PFSK-1 (cell line): ENCODE results near the gene GSK3A.

Source experiments
- TAF1 ChIP-seq: IDR thresholded peaks from 2 replicates; pipeline ENCODE4 v1.6.1; 2012; ENCODE audit warnings: low read length, control low read depth, borderline replicate concordance; ENCODE audit not compliant: insufficient read depth
- TF ChIP-seq, protein P1 (sequence below), 2 experiments: IDR thresholded peaks; 2 replicates each; pipeline versions ENCODE4 v1.6.1 to v1.8.0; 2011 to 2012; ENCODE audit warnings: low read depth in 2 of 2, low read length in 2 of 2, control low read depth in 1 of 2, inconsistent platforms in 1 of 2, mild to moderate bottlenecking in 1 of 2, moderate library complexity in 1 of 2; ENCODE audit not compliant: insufficient read depth in 1 of 2

DNA sequence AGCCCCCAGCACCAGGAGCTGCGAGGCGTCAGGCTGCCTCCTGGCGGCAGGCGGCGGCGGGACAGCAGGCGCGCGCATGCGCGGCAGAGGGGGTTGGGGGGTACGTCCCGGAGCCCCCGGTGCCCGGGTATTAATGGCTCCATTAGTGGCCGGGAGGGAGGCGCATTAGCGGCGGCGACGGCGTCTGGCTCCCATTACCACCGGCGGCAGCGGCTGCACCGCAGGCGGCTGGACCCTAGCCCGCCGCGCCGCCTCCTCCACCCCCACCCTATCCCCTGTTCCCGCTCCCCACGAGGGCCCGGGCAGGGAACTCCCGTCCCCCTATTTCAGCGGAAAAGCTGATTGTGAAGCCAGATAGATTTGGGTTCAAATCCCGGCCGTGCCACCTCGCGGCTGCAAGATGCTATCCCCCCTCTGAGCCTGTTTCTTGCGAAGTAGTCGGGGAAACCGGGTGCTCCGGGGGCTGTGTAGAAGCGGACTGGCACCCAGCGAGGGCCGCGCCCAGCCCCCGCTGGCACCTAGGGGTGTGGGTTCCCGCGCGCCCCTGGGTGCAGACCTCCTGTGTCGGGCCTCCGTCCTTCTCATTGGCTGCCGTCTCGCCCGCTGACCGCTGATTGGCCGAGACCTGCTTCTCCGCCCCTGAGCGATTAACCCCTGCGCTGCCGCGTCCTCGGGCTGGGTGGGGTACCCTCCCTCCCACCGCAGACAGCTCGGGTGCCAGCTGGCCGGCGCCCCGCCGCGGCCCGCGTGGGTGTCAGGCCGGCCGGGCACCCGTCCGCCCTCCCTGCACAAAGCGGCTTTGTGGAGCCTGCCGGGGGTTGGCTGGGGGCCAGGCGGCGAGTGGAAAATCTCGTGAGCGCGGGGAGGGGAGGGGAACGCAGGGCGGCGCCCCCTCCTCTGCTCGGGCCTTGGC, 37.8 kb upstream of the GSK3A start:
- TF ChIP-seq, protein P1, sequence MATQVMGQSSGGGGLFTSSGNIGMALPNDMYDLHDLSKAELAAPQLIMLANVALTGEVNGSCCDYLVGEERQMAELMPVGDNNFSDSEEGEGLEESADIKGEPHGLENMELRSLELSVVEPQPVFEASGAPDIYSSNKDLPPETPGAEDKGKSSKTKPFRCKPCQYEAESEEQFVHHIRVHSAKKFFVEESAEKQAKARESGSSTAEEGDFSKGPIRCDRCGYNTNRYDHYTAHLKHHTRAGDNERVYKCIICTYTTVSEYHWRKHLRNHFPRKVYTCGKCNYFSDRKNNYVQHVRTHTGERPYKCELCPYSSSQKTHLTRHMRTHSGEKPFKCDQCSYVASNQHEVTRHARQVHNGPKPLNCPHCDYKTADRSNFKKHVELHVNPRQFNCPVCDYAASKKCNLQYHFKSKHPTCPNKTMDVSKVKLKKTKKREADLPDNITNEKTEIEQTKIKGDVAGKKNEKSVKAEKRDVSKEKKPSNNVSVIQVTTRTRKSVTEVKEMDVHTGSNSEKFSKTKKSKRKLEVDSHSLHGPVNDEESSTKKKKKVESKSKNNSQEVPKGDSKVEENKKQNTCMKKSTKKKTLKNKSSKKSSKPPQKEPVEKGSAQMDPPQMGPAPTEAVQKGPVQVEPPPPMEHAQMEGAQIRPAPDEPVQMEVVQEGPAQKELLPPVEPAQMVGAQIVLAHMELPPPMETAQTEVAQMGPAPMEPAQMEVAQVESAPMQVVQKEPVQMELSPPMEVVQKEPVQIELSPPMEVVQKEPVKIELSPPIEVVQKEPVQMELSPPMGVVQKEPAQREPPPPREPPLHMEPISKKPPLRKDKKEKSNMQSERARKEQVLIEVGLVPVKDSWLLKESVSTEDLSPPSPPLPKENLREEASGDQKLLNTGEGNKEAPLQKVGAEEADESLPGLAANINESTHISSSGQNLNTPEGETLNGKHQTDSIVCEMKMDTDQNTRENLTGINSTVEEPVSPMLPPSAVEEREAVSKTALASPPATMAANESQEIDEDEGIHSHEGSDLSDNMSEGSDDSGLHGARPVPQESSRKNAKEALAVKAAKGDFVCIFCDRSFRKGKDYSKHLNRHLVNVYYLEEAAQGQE (IDR thresholded peaks at IDR 0.05; ENCODE audit: insufficient read depth in 1 of 2, low read depth in 2 of 2, low read length in 2 of 2) = 0 out of 4 replicates have a peak, but pooled peaks of 1 of the 2 experiments have one; percentile 37
- TF ChIP-seq TAF1 = peak; percentile 67; the same call in 1 of the 2 replicates
